Testis (tissue), 2 donors: ENCODE data around the gene ZKSCAN7.

Source experiments
- POLR2A ChIP-seq: fragments of 450-650 bp; IDR thresholded peaks from one replicate; pipeline ENCODE4 v1.6.1; 2017; ENCODE audit warnings: antibody characterized with exemption, mild to moderate bottlenecking, moderate library complexity
- TF ChIP-seq, protein P1 (sequence below), 3 experiments: fragments of 450-650 bp in 2 of 3; fragments of 200-600 bp in 1 of 3; sonication (generic) in 1 of 3; IDR thresholded peaks; one replicate each; pipeline ENCODE4 v1.5.1; 2016 to 2019; ENCODE audit warnings: antibody characterized with exemption in 3 of 3, mild to moderate bottlenecking in 2 of 3, moderate library complexity in 1 of 3

DNA sequence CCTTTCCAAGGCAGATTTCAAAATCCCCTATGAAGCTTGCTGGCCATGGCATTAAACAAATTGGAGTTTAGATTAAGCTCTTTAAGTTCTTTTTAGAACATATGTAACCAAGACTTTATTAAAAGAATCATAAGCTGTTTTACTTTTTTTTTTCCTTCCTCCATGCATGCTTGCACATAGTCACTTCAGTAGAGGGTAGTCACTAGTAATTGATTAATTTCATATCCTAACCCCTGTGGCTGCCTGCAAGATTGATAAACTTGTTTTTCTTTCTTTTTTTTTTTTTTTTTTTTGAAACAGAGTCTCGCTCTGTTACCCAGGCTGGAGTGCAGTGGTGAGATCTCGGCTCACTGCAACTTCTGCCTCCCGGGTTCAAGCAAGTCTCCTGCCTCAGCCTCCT lies 33.3 kb upstream of the ZKSCAN7 start:
- no peak for TF ChIP-seq POLR2A
- TF ChIP-seq, protein P1, sequence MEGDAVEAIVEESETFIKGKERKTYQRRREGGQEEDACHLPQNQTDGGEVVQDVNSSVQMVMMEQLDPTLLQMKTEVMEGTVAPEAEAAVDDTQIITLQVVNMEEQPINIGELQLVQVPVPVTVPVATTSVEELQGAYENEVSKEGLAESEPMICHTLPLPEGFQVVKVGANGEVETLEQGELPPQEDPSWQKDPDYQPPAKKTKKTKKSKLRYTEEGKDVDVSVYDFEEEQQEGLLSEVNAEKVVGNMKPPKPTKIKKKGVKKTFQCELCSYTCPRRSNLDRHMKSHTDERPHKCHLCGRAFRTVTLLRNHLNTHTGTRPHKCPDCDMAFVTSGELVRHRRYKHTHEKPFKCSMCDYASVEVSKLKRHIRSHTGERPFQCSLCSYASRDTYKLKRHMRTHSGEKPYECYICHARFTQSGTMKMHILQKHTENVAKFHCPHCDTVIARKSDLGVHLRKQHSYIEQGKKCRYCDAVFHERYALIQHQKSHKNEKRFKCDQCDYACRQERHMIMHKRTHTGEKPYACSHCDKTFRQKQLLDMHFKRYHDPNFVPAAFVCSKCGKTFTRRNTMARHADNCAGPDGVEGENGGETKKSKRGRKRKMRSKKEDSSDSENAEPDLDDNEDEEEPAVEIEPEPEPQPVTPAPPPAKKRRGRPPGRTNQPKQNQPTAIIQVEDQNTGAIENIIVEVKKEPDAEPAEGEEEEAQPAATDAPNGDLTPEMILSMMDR (IDR thresholded peaks at IDR 0.05), result no peak
